HEK293T (cell line): ENCODE measurements around the gene TAS1R2.

Experiments
- ARNT ChIP-seq: fragments of 450-650 bp; IDR thresholded peaks from 2 replicates; pipeline ENCODE4 v1.6.1; 2017; ENCODE audit warnings: mild to moderate bottlenecking
- BHLHE40 ChIP-seq: fragments of 450-650 bp; IDR thresholded peaks from 2 replicates; pipeline ENCODE4 v1.6.1; 2016; ENCODE audit warnings: mild to moderate bottlenecking, moderate library complexity, borderline replicate concordance
- ELF4 ChIP-seq: fragments of 450-650 bp; IDR thresholded peaks from 2 replicates; pipeline ENCODE4 v1.6.1; 2017; ENCODE audit warnings: antibody characterized with exemption
- FOXK2 ChIP-seq: fragments of 450-650 bp; IDR thresholded peaks from 2 replicates; pipeline ENCODE4 v1.6.1; 2016; ENCODE audit warnings: mild to moderate bottlenecking
- FOXM1 ChIP-seq: fragments of 450-650 bp; IDR thresholded peaks from 2 replicates; pipeline ENCODE4 v1.6.1; 2017; ENCODE audit warnings: mild to moderate bottlenecking, borderline replicate concordance
- L3MBTL2 ChIP-seq: fragments of 450-650 bp; conservative IDR thresholded peaks from 2 replicates; pipeline ENCODE4 v1.6.1; 2016; ENCODE audit warnings: mild to moderate bottlenecking
- NFRKB ChIP-seq: fragments of 450-650 bp; IDR thresholded peaks from 2 replicates; pipeline ENCODE4 v1.6.1; 2016; ENCODE audit warnings: mild to moderate bottlenecking, moderate library complexity
- SP1 ChIP-seq: fragments of 450-650 bp; IDR thresholded peaks from 2 replicates; pipeline ENCODE4 v1.6.1; 2017
- TARDBP ChIP-seq: fragments of 450-650 bp; IDR thresholded peaks from 2 replicates; pipeline ENCODE4 v1.6.1; 2016
- ZNF384 ChIP-seq: fragments of 450-650 bp; IDR thresholded peaks from 2 replicates; pipeline ENCODE4 v1.6.1; 2016

GRCh38 chr1:18861590-18861989 is 2.1 kb upstream of the TAS1R2 start:
- no peak for TF ChIP-seq L3MBTL2
- no peak for TF ChIP-seq SP1
- no peak for TF ChIP-seq FOXM1
- TF ChIP-seq ELF4, result no peak
- no peak for TF ChIP-seq NFRKB
- TF ChIP-seq FOXK2, result no peak
- TF ChIP-seq TARDBP, result no peak
- TF ChIP-seq ZNF384, result no peak
- no peak for TF ChIP-seq BHLHE40
- TF ChIP-seq ARNT, result no peak
